Mesothelial cell of epicardium (in vitro differentiated cells): ENCODE results near the gene CMTM3. TPM values are rescaled to one million over a fixed set of nuclear protein-coding genes. Genes with fewer than 3 reads are reported as not detected.
A peak's percentile ranks its signal among the peaks of the same experiment; 100 is the strongest.

Experiments used
- DNase-seq, 2 experiments: peaks; one replicate each; pipeline ENCODE4 v3.0.0; 2021; ENCODE audit warnings: low spot score in 2 of 2; ENCODE audit not compliant: unreplicated experiment in 2 of 2
- H3K27ac Mint-ChIP-seq: 2 replicates; pipeline ENCODE4 v1.8.0; 2021; ENCODE audit warnings: mixed read lengths
- H3K27me3 Mint-ChIP-seq: 2 replicates; pipeline ENCODE4 v1.8.0; 2021; ENCODE audit warnings: low read depth, mixed read lengths
- H3K36me3 Mint-ChIP-seq: 2 replicates; pipeline ENCODE4 v1.8.0; 2021; ENCODE audit warnings: mixed read lengths
- H3K4me1 Mint-ChIP-seq: 2 replicates; pipeline ENCODE4 v1.8.0; 2021; ENCODE audit warnings: mixed read lengths
- H3K4me3 Mint-ChIP-seq: 2 replicates; pipeline ENCODE4 v1.8.0; 2021; ENCODE audit warnings: mild to moderate bottlenecking, moderate library complexity, mixed read lengths
- H3K9me3 Mint-ChIP-seq: 2 replicates; pipeline ENCODE4 v1.8.0; 2021; ENCODE audit warnings: mixed read lengths
- CTCF ChIP-seq: fragments of 200-600 bp; sonication (generic); IDR thresholded peaks from one replicate; pipeline ENCODE4 v1.5.0; 2021; ENCODE audit warnings: antibody characterized with exemption; ENCODE audit not compliant: unreplicated experiment
- total RNA-seq: library from RNA; stranded (reverse); gene quantifications from 3 replicates; pipeline ENCODE4 v1.2.1, GENCODE V29; 2021

The CMTM3 gene
- total RNA-seq, 1 donor from 2014 or later = 60.7 TPM

GRCh38 chr16:66618588-66619375 is 14.3 kb downstream of the CMTM3 start:
- no peak for DNase-seq
- no peak for TF ChIP-seq CTCF
- Mint-ChIP-seq H3K9me3 (no peaks in the 10 kb centered on the region), H3K4me3 (no peak overlapping the region), H3K27ac (peak overlapping the region; percentile 22), H3K36me3 (peaks cover 24% of the 10 kb centered on the region), H3K4me1 (peaks cover 41% of the 10 kb centered on the region), H3K27me3 (no peaks in the 10 kb centered on the region)

GRCh38 chr16:66619534-66620428 is 15.3 kb downstream of the CMTM3 start:
- H3K27me3 Mint-ChIP-seq = no peaks in the 10 kb centered on the region
- DNase-seq = no peak
- no peaks in the 10 kb centered on the region for H3K9me3 Mint-ChIP-seq
- H3K4me3 Mint-ChIP-seq = no peak overlapping the region
- H3K36me3 Mint-ChIP-seq = peaks cover 20% of the 10 kb centered on the region
- peak overlapping the region; percentile 12 for H3K27ac Mint-ChIP-seq
- H3K4me1 Mint-ChIP-seq = peaks cover 41% of the 10 kb centered on the region
- TF ChIP-seq CTCF = no peak

- H3K9me3 Mint-ChIP-seq = no peaks in the 10 kb centered on the region
- no peaks in the 10 kb centered on the region for H3K27me3 Mint-ChIP-seq
- no peak for TF ChIP-seq CTCF
- H3K36me3 Mint-ChIP-seq = peaks cover 19% of the 10 kb centered on the region
- no peak for DNase-seq
- H3K4me1 Mint-ChIP-seq = peaks cover 41% of the 10 kb centered on the region
- H3K27ac Mint-ChIP-seq = no peak overlapping the region
- no peak overlapping the region for H3K4me3 Mint-ChIP-seq
Observed at GRCh38 chr16:66620429-66620795, 15.9 kb downstream of the CMTM3 start.

DNA sequence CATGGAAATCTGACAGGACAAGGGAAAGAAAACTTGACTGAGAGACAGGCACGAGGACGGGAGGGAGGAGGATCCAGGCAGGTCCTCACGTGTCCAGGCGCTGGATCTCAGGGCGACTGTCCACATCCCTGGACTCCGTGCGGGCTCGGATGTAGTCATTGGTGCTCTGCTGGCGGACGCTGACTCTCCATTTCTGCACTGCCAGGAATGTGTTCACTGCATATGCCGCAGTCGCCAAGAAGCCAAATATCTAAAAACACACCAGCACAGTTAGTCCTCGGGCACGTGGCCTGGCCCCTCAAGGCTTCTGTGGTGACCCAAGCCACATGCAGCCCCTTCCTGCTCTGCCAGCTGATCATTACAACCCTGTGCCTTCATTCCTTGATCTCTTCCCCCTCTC is 17.5 kb downstream of the CMTM3 start:
- Mint-ChIP-seq H3K36me3 (peaks cover 17% of the 10 kb centered on the region), H3K4me3 (no peak overlapping the region), H3K4me1 (peaks cover 40% of the 10 kb centered on the region), H3K27me3 (no peaks in the 10 kb centered on the region), H3K9me3 (no peaks in the 10 kb centered on the region), H3K27ac (no peak overlapping the region)
- DNase-seq = no peak
- TF ChIP-seq CTCF = no peak

GRCh38 chr16:66622863-66623262 is 18.4 kb downstream of the CMTM3 start:
- no peak for TF ChIP-seq CTCF
- H3K4me3 Mint-ChIP-seq = no peak overlapping the region
- H3K27me3 Mint-ChIP-seq = no peaks in the 10 kb centered on the region
- peaks cover 18% of the 10 kb centered on the region for H3K36me3 Mint-ChIP-seq
- H3K4me1 Mint-ChIP-seq = peaks cover 36% of the 10 kb centered on the region
- no peaks in the 10 kb centered on the region for H3K9me3 Mint-ChIP-seq
- DNase-seq = no peak
- H3K27ac Mint-ChIP-seq = no peak overlapping the region
